ENCODE data around the gene TNFSF13.

The TNFSF13 gene

GRCh38 chr17:7610641-7611040 lies 52.1 kb downstream of the TNFSF13 start:
- Histone ChIP-seq H3K9me3 (ENCODE audit: control insufficient read depth, insufficient read depth, low read length) (no peaks in the 10 kb centered on the region), H3K4me3 (ENCODE audit: low read depth, low read length) (no peak overlapping the region), H3K4me1 (ENCODE audit: control insufficient read depth, insufficient read depth, low read length) (peaks cover 18% of the 10 kb centered on the region), H3K36me3 (ENCODE audit: control insufficient read depth, insufficient read depth, low read length) (peaks cover 34% of the 10 kb centered on the region), H3K27ac (ENCODE audit: low read depth, low read length) (no peak overlapping the region), H3K9ac (ENCODE audit: low read depth, low read length) (no peak overlapping the region), H3K27me3 (ENCODE audit: control insufficient read depth, insufficient read depth, low read length) (no peaks in the 10 kb centered on the region)
